GM12878 (cell line): ENCODE results near the gene SLC38A8. TPM values are rescaled to one million over a fixed set of nuclear protein-coding genes. Genes with fewer than 3 reads are reported as not detected.

Experiments used
- BRCA1 ChIP-seq: IDR thresholded peaks from 2 replicates; pipeline ENCODE4 v1.6.1; 2011; ENCODE audit warnings: low read depth, low read length, improper control_type of control experiment
- CEBPB ChIP-seq, 2 experiments: fragments of 150-350 bp in 1 of 2; IDR thresholded peaks; 2 replicates each; pipeline ENCODE4 v1.6.1; 2012 to 2014; ENCODE audit warnings: low read depth in 2 of 2, low read length in 2 of 2, borderline replicate concordance in 1 of 2, inconsistent platforms in 1 of 2
- CREM ChIP-seq: IDR thresholded peaks from 2 replicates; pipeline ENCODE4 v1.6.1; 2014; ENCODE audit warnings: antibody characterized with exemption, low read depth
- EED ChIP-seq: sonication (generic); IDR thresholded peaks from 2 replicates; pipeline ENCODE4 v1.6.1; 2016; ENCODE audit warnings: antibody characterized with exemption, low read depth
- GABPA ChIP-seq: IDR thresholded peaks from 2 replicates; pipeline ENCODE4 v1.6.1; 2014; ENCODE audit warnings: antibody characterized with exemption, low read depth, mild to moderate bottlenecking, inconsistent platforms
- GATAD2B ChIP-seq: fragments of 450-650 bp; conservative IDR thresholded peaks from 2 replicates; pipeline ENCODE4 v1.6.1; 2017; ENCODE audit warnings: low read depth, mild to moderate bottlenecking, moderate library complexity
- IKZF1 ChIP-seq: fragments of 450-650 bp; conservative IDR thresholded peaks from 2 replicates; pipeline ENCODE4 v1.6.1; 2017; ENCODE audit warnings: antibody characterized with exemption, mild to moderate bottlenecking
- IKZF2 ChIP-seq, 2 experiments: fragments of 450-650 bp; IDR thresholded peaks; 2 replicates each; pipeline ENCODE4 v1.6.1; 2017; ENCODE audit warnings: mild to moderate bottlenecking in 2 of 2, moderate library complexity in 2 of 2
- KDM1A ChIP-seq: fragments of 200-600 bp; sonication (generic); IDR thresholded peaks from 2 replicates; pipeline ENCODE4 v1.6.1; 2016; ENCODE audit warnings: borderline replicate concordance
- NFIC ChIP-seq: IDR thresholded peaks from 2 replicates; pipeline ENCODE4 v1.6.1; 2012; ENCODE audit warnings: low read depth, mild to moderate bottlenecking, inconsistent platforms, low read length, moderate library complexity
- NFXL1 ChIP-seq: fragments of 450-650 bp; IDR thresholded peaks from 2 replicates; pipeline ENCODE4 v1.6.1; 2017; ENCODE audit warnings: antibody characterized with exemption, mild to moderate bottlenecking, borderline replicate concordance
- NRF1 ChIP-seq: conservative IDR thresholded peaks from 2 replicates; pipeline ENCODE4 v1.6.1; 2011; ENCODE audit warnings: mild to moderate bottlenecking, low read depth, low read length, improper control_type of control experiment
- PML ChIP-seq: IDR thresholded peaks from 2 replicates; pipeline ENCODE4 v1.6.1; 2012; ENCODE audit warnings: low read length, inconsistent platforms
- RB1 ChIP-seq: fragments of 450-650 bp; formaldehyde crosslinking; IDR thresholded peaks from 2 replicates; pipeline ENCODE4 v1.6.1; 2017; ENCODE audit warnings: mild to moderate bottlenecking, borderline replicate concordance
- RUNX3 ChIP-seq: IDR thresholded peaks from 2 replicates; pipeline ENCODE4 v1.6.1; 2012; ENCODE audit warnings: low read length, inconsistent platforms
- SMC3 ChIP-seq: IDR thresholded peaks from 2 replicates; pipeline ENCODE4 v1.6.1; 2011; ENCODE audit warnings: low read length, improper control_type of control experiment, borderline replicate concordance
- SP1 ChIP-seq: IDR thresholded peaks from one replicate; pipeline ENCODE4 v1.6.1; 2011; ENCODE audit warnings: low read depth, low read length
- SPI1 ChIP-seq: IDR thresholded peaks from 2 replicates; pipeline ENCODE4 v1.6.1; 2011; ENCODE audit warnings: low read depth, mild to moderate bottlenecking, low read length, moderate library complexity, borderline replicate concordance; ENCODE audit not compliant: insufficient read depth
- TARDBP ChIP-seq: IDR thresholded peaks from 2 replicates; pipeline ENCODE4 v1.6.1; 2016; ENCODE audit warnings: borderline replicate concordance
- ZNF217 ChIP-seq: fragments of 450-650 bp; IDR thresholded peaks from 2 replicates; pipeline ENCODE4 v1.6.1; 2017; ENCODE audit warnings: antibody characterized with exemption, mild to moderate bottlenecking
- polyA plus RNA-seq, 11 experiments: library from polyadenylated mRNA; depleted of rRNA in 4 of 11; unstranded in 6 of 11; stranded (reverse) in 5 of 11; fragments of >200 nt; fragmentation: Nextera tagmentation in 4 of 11; fragmentation: Illumina TruSeq in 1 of 11; extraction: Ambion mirVana in 4 of 11; extraction: Trizol in 1 of 11; gene quantifications; 1 replicate in 1 of 11; 2 replicates in 10 of 11; pipeline versions ENCODE4 v1.2.1 to v1.2.3, GENCODE V29; 2011 to 2016; ENCODE audit warnings: inconsistent platforms in 2 of 11, missing spikeins in 2 of 11, low read depth in 1 of 11
- total RNA-seq, 4 experiments: library from RNA; depleted of rRNA in 3 of 4; stranded (reverse); fragments of >200 nt in 3 of 4; fragmentation: Illumina TruSeq in 1 of 4; extraction: Trizol in 1 of 4; gene quantifications; 2 replicates each; pipeline versions ENCODE4 v1.2.1 to v1.2.3, GENCODE V29; 2013 to 2021
- TF ChIP-seq, protein P1 (sequence below): IDR thresholded peaks from 2 replicates; pipeline ENCODE4 v1.6.1; 2011; ENCODE audit warnings: borderline replicate concordance, low read depth, mild to moderate bottlenecking, moderate library complexity, low read length; ENCODE audit not compliant: insufficient read depth, poor library complexity, severe bottlenecking
- TF ChIP-seq, protein P2 (sequence below): IDR thresholded peaks from 2 replicates; pipeline ENCODE4 v1.6.1; 2011; ENCODE audit warnings: low read depth, low read length, improper control_type of control experiment, borderline replicate concordance
- TF ChIP-seq, protein P3 (sequence below): IDR thresholded peaks from 2 replicates; pipeline ENCODE4 v1.6.1; 2012; ENCODE audit warnings: mild to moderate bottlenecking, low read depth, low read length
- TF ChIP-seq, protein P4 (sequence below): IDR thresholded peaks from 2 replicates; pipeline ENCODE4 v1.6.1; 2012; ENCODE audit warnings: low read depth, low read length, improper control_type of control experiment

SLC38A8 gene
- total and polyA plus RNA-seq, 10 of the 15 experiments (the other 5 are each of a cell fraction or from before 2014, with no cell fraction given) = not detected

DNA sequence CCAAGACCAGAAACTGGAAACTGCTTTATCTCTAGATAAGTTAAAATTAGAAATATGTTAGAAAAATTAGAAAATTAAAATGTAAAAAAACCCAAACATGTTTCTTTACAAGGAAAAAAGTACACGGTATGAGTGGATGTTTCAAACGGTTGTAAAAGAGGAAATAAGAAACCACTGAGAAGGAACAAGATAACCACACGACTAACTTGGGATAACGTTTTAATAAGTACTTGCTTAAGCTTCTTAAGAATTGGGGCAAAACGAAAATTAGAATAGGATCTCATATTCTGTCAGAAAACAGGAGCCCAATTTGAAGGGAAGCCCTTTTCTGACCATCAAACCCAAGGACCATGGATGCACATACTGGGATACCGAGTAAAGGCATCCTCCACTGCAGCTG, 43.2 kb upstream of the SLC38A8 start (continued):
- TF ChIP-seq, protein P1, sequence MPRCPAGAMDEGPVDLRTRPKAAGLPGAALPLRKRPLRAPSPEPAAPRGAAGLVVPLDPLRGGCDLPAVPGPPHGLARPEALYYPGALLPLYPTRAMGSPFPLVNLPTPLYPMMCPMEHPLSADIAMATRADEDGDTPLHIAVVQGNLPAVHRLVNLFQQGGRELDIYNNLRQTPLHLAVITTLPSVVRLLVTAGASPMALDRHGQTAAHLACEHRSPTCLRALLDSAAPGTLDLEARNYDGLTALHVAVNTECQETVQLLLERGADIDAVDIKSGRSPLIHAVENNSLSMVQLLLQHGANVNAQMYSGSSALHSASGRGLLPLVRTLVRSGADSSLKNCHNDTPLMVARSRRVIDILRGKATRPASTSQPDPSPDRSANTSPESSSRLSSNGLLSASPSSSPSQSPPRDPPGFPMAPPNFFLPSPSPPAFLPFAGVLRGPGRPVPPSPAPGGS = no peak
- TF ChIP-seq CREM (no peak), EED (peak; percentile 52; the same call in 1 of the 2 replicates), BRCA1 (no peak), IKZF1 (peak; percentile 48), KDM1A (no peak), TARDBP (no peak), PML (no peak), GABPA (no peak), SPI1 (no peak), NFIC (peak; percentile 36; the same call in 1 of the 2 replicates), IKZF2 (IDR thresholded peaks at IDR 0.05) (peak; percentile 65 to 75; a peak in 2 of 4 replicates), SP1 (no peak), RB1 (no peak), NFXL1 (no peak), NRF1 (no peak), ZNF217 (no peak), GATAD2B (no peak), RUNX3 (peak; percentile 92), SMC3 (no peak), CEBPB (IDR thresholded peaks at IDR 0.05; ENCODE audit: borderline replicate concordance in 1 of 2, low read depth in 2 of 2, low read length in 2 of 2) (no peak)
- TF ChIP-seq, protein P2, sequence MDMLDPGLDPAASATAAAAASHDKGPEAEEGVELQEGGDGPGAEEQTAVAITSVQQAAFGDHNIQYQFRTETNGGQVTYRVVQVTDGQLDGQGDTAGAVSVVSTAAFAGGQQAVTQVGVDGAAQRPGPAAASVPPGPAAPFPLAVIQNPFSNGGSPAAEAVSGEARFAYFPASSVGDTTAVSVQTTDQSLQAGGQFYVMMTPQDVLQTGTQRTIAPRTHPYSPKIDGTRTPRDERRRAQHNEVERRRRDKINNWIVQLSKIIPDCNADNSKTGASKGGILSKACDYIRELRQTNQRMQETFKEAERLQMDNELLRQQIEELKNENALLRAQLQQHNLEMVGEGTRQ = no peak
- TF ChIP-seq, protein P3, sequence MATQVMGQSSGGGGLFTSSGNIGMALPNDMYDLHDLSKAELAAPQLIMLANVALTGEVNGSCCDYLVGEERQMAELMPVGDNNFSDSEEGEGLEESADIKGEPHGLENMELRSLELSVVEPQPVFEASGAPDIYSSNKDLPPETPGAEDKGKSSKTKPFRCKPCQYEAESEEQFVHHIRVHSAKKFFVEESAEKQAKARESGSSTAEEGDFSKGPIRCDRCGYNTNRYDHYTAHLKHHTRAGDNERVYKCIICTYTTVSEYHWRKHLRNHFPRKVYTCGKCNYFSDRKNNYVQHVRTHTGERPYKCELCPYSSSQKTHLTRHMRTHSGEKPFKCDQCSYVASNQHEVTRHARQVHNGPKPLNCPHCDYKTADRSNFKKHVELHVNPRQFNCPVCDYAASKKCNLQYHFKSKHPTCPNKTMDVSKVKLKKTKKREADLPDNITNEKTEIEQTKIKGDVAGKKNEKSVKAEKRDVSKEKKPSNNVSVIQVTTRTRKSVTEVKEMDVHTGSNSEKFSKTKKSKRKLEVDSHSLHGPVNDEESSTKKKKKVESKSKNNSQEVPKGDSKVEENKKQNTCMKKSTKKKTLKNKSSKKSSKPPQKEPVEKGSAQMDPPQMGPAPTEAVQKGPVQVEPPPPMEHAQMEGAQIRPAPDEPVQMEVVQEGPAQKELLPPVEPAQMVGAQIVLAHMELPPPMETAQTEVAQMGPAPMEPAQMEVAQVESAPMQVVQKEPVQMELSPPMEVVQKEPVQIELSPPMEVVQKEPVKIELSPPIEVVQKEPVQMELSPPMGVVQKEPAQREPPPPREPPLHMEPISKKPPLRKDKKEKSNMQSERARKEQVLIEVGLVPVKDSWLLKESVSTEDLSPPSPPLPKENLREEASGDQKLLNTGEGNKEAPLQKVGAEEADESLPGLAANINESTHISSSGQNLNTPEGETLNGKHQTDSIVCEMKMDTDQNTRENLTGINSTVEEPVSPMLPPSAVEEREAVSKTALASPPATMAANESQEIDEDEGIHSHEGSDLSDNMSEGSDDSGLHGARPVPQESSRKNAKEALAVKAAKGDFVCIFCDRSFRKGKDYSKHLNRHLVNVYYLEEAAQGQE = no peak
- TF ChIP-seq, protein P4, sequence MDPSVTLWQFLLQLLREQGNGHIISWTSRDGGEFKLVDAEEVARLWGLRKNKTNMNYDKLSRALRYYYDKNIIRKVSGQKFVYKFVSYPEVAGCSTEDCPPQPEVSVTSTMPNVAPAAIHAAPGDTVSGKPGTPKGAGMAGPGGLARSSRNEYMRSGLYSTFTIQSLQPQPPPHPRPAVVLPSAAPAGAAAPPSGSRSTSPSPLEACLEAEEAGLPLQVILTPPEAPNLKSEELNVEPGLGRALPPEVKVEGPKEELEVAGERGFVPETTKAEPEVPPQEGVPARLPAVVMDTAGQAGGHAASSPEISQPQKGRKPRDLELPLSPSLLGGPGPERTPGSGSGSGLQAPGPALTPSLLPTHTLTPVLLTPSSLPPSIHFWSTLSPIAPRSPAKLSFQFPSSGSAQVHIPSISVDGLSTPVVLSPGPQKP = no peak
